K562 (cell line): ENCODE results near the gene FASTK. TPM values are rescaled to one million over a fixed set of nuclear protein-coding genes. Genes with fewer than 3 reads are reported as not detected.

Experiments
- KLF1 ChIP-seq: fragments of 450-650 bp; IDR thresholded peaks from 2 replicates; pipeline ENCODE4 v1.6.1; 2016; ENCODE audit warnings: missing genetic modification characterization, missing compliant biosample characterization
- MCM7 ChIP-seq, 2 experiments: fragments of 450-650 bp; IDR thresholded peaks; 2 replicates each; pipeline ENCODE4 v1.6.1; 2016 to 2018
- NKRF ChIP-seq: fragments of 450-650 bp; IDR thresholded peaks from 2 replicates; pipeline ENCODE4 v1.6.1; 2016; ENCODE audit warnings: borderline replicate concordance
- PHB ChIP-seq: fragments of 250-450 bp; sonication (Bioruptor Pico); IDR thresholded peaks from 2 replicates; pipeline ENCODE4 v1.5.0; 2021
- PML ChIP-seq: IDR thresholded peaks from 2 replicates; pipeline ENCODE4 v1.6.1; 2012; ENCODE audit warnings: low read length, inconsistent platforms
- ZBTB1 ChIP-seq: sonication (generic); formaldehyde crosslinking; IDR thresholded peaks from 2 replicates; pipeline ENCODE4 v1.8.1; 2023; ENCODE audit warnings: missing genetic modification reagents, low read depth, mild to moderate bottlenecking, borderline replicate concordance
- ZBTB40 ChIP-seq, 2 experiments: fragments of 450-650 bp in 1 of 2; sonication (generic) in 1 of 2; formaldehyde crosslinking in 1 of 2; IDR thresholded peaks; 2 replicates each; pipeline versions ENCODE4 v1.7.1 to v1.9.0; 2016 to 2022; ENCODE audit warnings: inconsistent platforms in 1 of 2, mild to moderate bottlenecking in 1 of 2, missing genetic modification reagents in 1 of 2
- ZBTB7A ChIP-seq: IDR thresholded peaks from 2 replicates; pipeline ENCODE4 v1.6.1; 2011; ENCODE audit warnings: low read depth, mild to moderate bottlenecking, low read length, moderate library complexity, borderline replicate concordance; ENCODE audit not compliant: control insufficient read depth
- ZNF354B ChIP-seq: fragments of 250-450 bp; sonication (Bioruptor Pico); IDR thresholded peaks from 2 replicates; pipeline ENCODE4 v1.4.0; 2020
- ZNF431 ChIP-seq: sonication (generic); formaldehyde crosslinking; IDR thresholded peaks from 2 replicates; pipeline ENCODE4 v1.8.0; 2022; ENCODE audit warnings: mild to moderate bottlenecking, missing genetic modification reagents
- ZNF79 ChIP-seq: fragments of 250-450 bp; sonication (Bioruptor Pico); IDR thresholded peaks from 2 replicates; pipeline ENCODE4 v1.4.0; 2020; ENCODE audit warnings: low read depth, mild to moderate bottlenecking, moderate library complexity
- ZNF830 ChIP-seq: fragments of 250-450 bp; sonication (Bioruptor Pico); IDR thresholded peaks from 2 replicates; pipeline ENCODE4 v1.5.0; 2021; ENCODE audit warnings: mild to moderate bottlenecking
- polyA plus RNA-seq, 8 experiments: library from polyadenylated mRNA; depleted of rRNA in 4 of 8; stranded (reverse) in 5 of 8; unstranded in 3 of 8; fragments of >200 nt; fragmentation: Nextera tagmentation in 2 of 8; fragmentation: Illumina TruSeq in 1 of 8; extraction: Ambion mirVana in 2 of 8; extraction: Trizol in 1 of 8; gene quantifications; 2 replicates each; pipeline versions ENCODE4 v1.2.1 to v1.2.3, GENCODE V29; 2011 to 2014; ENCODE audit warnings: inconsistent platforms in 1 of 8, missing spikeins in 1 of 8
- total RNA-seq, 7 experiments: library from RNA; depleted of rRNA in 6 of 7; stranded (reverse); fragments of >200 nt in 6 of 7; fragmentation: Illumina TruSeq in 2 of 7; extraction: Trizol in 2 of 7; gene quantifications; 2 replicates each; pipeline versions ENCODE4 v1.2.1 to v1.2.3, GENCODE V29; 2011 to 2021; ENCODE audit warnings: low replicate concordance in 1 of 7
- TF ChIP-seq, protein P1 (sequence below): fragments of 450-650 bp; IDR thresholded peaks from 2 replicates; pipeline ENCODE4 v1.7.1; 2018; ENCODE audit warnings: mild to moderate bottlenecking, low read depth; ENCODE audit not compliant: partially characterized antibody

The FASTK gene
- total and polyA plus RNA-seq, 9 of the 15 experiments (the other 6 are each of a cell fraction or from before 2014, with no cell fraction given) = 0.51 to 150 (median 48.2) TPM

DNA sequence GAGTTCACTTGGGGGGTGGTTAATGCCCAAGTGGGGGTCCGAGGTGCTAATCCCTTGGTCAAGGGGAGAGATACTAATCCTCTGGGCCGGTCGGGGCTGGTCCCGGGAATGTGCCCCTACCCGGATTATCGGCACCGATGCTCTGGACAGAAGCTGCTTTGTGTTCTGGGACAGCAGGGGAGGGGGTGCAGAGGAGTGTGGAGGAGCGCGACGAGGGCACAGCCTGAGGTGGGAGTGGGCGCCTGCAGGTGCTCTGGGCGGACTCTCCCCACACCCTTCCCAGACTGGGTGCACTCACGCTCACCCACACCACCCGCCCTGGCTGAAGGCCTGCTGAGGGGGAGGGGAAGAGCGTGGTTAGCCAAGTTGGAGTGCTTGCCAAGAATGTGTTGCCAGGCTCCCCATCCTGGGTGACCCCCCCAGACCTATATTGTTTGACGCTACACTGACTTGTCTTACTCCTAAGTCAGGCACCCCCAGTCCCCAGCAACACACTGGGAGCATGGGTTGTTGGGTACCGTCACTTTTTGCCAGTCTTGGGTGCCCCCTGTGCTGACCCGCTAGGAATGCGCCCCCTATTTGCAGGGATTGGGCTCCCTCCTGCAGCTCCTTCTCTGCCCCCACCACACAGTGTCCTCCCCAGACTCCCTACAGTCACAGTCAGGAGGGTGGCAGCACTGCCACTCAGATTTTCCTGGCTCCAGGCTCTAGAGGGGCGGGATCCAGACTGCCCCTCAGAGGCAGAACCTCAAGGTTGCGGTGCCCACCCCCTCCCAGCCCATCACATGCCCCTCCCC, 20.0 kb downstream of the FASTK start (continued):
- TF ChIP-seq, protein P1, sequence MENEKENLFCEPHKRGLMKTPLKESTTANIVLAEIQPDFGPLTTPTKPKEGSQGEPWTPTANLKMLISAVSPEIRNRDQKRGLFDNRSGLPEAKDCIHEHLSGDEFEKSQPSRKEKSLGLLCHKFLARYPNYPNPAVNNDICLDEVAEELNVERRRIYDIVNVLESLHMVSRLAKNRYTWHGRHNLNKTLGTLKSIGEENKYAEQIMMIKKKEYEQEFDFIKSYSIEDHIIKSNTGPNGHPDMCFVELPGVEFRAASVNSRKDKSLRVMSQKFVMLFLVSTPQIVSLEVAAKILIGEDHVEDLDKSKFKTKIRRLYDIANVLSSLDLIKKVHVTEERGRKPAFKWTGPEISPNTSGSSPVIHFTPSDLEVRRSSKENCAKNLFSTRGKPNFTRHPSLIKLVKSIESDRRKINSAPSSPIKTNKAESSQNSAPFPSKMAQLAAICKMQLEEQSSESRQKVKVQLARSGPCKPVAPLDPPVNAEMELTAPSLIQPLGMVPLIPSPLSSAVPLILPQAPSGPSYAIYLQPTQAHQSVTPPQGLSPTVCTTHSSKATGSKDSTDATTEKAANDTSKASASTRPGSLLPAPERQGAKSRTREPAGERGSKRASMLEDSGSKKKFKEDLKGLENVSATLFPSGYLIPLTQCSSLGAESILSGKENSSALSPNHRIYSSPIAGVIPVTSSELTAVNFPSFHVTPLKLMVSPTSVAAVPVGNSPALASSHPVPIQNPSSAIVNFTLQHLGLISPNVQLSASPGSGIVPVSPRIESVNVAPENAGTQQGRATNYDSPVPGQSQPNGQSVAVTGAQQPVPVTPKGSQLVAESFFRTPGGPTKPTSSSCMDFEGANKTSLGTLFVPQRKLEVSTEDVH = no peak
- TF ChIP-seq KLF1 = no peak
- TF ChIP-seq MCM7 (IDR thresholded peaks at IDR 0.05) = no peak
- TF ChIP-seq ZBTB7A = peak; percentile 2; the same call in 1 of the 2 replicates
- TF ChIP-seq ZBTB40 (IDR thresholded peaks at IDR 0.05) = no peak
- TF ChIP-seq ZBTB40 (CRISPR knock-in tag; IDR thresholded peaks at IDR 0.05) = no peak
- no peak for TF ChIP-seq ZNF354B
- TF ChIP-seq NKRF = no peak
- TF ChIP-seq ZNF79 (CRISPR knock-in tag) = no peak
- TF ChIP-seq ZNF431 (CRISPR knock-in tag) = no peak; the same call in 1 of the 2 replicates
- no peak for TF ChIP-seq PML
- TF ChIP-seq ZBTB1 (CRISPR knock-in tag) = no peak
- 0 out of 2 replicates have a peak, but pooled peaks have one; percentile 29 for TF ChIP-seq PHB (CRISPR knock-in tag)
- TF ChIP-seq ZNF830 (CRISPR knock-in tag) = no peak
